ENCODE results near the gene VOPP1.

- TF ChIP-seq YY1 (IDR thresholded peaks at IDR 0.05; ENCODE audit: insufficient read depth, insufficient read length) (no peak), ZNF274 (IDR thresholded peaks at IDR 0.05; ENCODE audit: low read depth, low read length) (no peak)
Measured at GRCh38 chr7:55484834-55485233, 87.5 kb downstream of the VOPP1 start.

Data from NT2/D1 (cell line).